ENCODE results near the gene RNF38. TPM values are rescaled to one million over a fixed set of nuclear protein-coding genes. Genes with fewer than 3 reads are reported as not detected.
"Not testable (repeated sequence)": the region's sequence is repeated elsewhere in the genome, so short reads cannot be mapped to it uniquely, and the experiment has no call there.

The RNF38 gene
- total and polyA plus RNA-seq, 7 donors, result 9.2 to 56.3 (median 38.5) TPM

DNA sequence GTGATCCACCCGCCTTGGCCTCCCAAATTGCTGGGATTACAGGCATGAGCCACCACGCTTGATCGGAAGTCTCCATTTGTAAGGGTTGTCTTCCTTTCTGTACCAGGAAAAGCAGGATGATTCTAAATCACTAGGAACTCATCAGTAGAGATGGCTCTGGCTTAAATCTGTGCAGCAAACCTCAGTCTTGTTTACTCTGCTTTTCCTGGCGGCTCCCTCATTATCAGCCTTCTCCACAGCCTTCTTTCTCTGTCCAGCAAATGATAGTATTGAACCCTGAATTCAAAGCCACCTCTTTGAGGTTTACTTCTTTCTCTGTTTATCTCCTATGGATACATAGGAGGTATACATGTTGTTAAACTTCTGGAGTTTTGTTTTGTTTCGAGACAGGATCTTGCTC, 98.8 kb downstream of the RNF38 start:
- intact Hi-C loops (cut with DNase I), result no loop called here
- Histone ChIP-seq H3K4me1 (no peaks in the 10 kb centered on the region), H3K27ac (no peak overlapping the region), H3K9me3 (no peaks in the 10 kb centered on the region), H3K4me3 (no peak overlapping the region), H3K36me3 (no peaks in the 10 kb centered on the region), H3K27me3 (no peaks in the 10 kb centered on the region)
- whole genome bisulfite sequencing, 2 donors, result 76 to 95% methylated on average over 5 of the region's 5 CpGs
- no peak for TF ChIP-seq EP300 (IDR thresholded peaks at IDR 0.05)
- no peak for TF ChIP-seq POLR2A (IDR thresholded peaks at IDR 0.05)
- no peak for TF ChIP-seq POLR2AphosphoS5 (IDR thresholded peaks at IDR 0.05)
- DNase-seq, result no peak

DNA sequence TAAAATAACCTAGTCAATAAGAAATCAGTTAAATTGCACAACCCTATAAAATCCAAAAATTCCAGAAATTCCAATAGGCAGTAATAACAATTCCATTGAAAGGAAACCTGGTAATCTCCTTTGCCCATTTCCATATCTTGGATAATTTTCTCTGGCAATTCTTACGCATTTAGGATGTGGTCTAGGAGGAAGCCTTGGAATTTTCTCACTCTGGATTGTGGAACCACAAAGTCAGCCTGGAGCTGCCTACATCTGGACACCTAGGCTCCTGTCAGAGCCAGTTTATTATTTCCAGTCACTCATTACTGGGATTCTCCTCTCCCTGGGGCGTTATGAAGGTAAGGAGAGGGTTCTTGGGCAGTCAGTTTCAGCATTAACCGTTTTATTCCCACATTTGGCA, 101.5 kb downstream of the RNF38 start:
- no peaks in the 10 kb centered on the region for H3K27me3 ChIP-seq
- no peaks in the 10 kb centered on the region for H3K9me3 ChIP-seq
- H3K4me1 ChIP-seq, result no peaks in the 10 kb centered on the region
- H3K27ac ChIP-seq, result no peak overlapping the region
- no peak overlapping the region for H3K4me3 ChIP-seq
- DNase-seq, result no peak
- H3K36me3 ChIP-seq, result no peaks in the 10 kb centered on the region
- intact Hi-C loops (cut with DNase I), result no loop called here
- no peak for TF ChIP-seq POLR2AphosphoS5 (IDR thresholded peaks at IDR 0.05)
- TF ChIP-seq, protein P1, sequence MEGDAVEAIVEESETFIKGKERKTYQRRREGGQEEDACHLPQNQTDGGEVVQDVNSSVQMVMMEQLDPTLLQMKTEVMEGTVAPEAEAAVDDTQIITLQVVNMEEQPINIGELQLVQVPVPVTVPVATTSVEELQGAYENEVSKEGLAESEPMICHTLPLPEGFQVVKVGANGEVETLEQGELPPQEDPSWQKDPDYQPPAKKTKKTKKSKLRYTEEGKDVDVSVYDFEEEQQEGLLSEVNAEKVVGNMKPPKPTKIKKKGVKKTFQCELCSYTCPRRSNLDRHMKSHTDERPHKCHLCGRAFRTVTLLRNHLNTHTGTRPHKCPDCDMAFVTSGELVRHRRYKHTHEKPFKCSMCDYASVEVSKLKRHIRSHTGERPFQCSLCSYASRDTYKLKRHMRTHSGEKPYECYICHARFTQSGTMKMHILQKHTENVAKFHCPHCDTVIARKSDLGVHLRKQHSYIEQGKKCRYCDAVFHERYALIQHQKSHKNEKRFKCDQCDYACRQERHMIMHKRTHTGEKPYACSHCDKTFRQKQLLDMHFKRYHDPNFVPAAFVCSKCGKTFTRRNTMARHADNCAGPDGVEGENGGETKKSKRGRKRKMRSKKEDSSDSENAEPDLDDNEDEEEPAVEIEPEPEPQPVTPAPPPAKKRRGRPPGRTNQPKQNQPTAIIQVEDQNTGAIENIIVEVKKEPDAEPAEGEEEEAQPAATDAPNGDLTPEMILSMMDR (IDR thresholded peaks at IDR 0.05), result no peak
- no peak for TF ChIP-seq EP300 (IDR thresholded peaks at IDR 0.05)
- 72 to 83% methylated on average over 3 of the region's 3 CpGs for WGBS, 2 donors

- Histone ChIP-seq H3K4me1 (no peaks in the 10 kb centered on the region), H3K27me3 (no peaks in the 10 kb centered on the region), H3K27ac (no peak overlapping the region), H3K9me3 (no peaks in the 10 kb centered on the region), H3K36me3 (no peaks in the 10 kb centered on the region), H3K4me3 (no peak overlapping the region)
- no peak for TF ChIP-seq POLR2AphosphoS5 (IDR thresholded peaks at IDR 0.05)
- TF ChIP-seq POLR2A (IDR thresholded peaks at IDR 0.05), result no peak
- TF ChIP-seq, protein P1 (IDR thresholded peaks at IDR 0.05), result no peak
- TF ChIP-seq EP300 (IDR thresholded peaks at IDR 0.05), result no peak
- 32 to 81% methylated on average over 2 of the region's 2 CpGs for WGBS, 2 donors
- intact Hi-C loops (cut with DNase I), result no loop called here
- no peak for DNase-seq
Observed at GRCh38 chr9:36297798-36298197, 102.3 kb downstream of the RNF38 start.

- H3K4me1 ChIP-seq; H3K27ac ChIP-seq; H3K36me3 ChIP-seq; H3K9me3 ChIP-seq; DNase-seq; H3K4me3 ChIP-seq; H3K27me3 ChIP-seq; intact Hi-C loops (cut with DNase I): not testable (repeated sequence)
- 70 to 92% methylated on average over 3 of the region's 3 CpGs for WGBS, 2 donors
Observed at GRCh38 chr9:36294996-36295395, 105.1 kb downstream of the RNF38 start.

GRCh38 chr9:36293918-36294317, 106.2 kb downstream of the RNF38 start:
- TF ChIP-seq POLR2A (IDR thresholded peaks at IDR 0.05) (no peak), EP300 (IDR thresholded peaks at IDR 0.05) (no peak), POLR2AphosphoS5 (IDR thresholded peaks at IDR 0.05) (no peak)
- TF ChIP-seq, protein P1 (IDR thresholded peaks at IDR 0.05), result no peak
- no peak overlapping the region for H3K27ac ChIP-seq
- no peaks in the 10 kb centered on the region for H3K4me1 ChIP-seq
- no peak for DNase-seq
- WGBS, 2 donors, result 92 to 93% methylated on average over 5 of the region's 5 CpGs
- no peaks in the 10 kb centered on the region for H3K27me3 ChIP-seq
- intact Hi-C loops (cut with DNase I), result no loop called here
- H3K4me3 ChIP-seq, result no peak overlapping the region
- H3K36me3 ChIP-seq, result no peaks in the 10 kb centered on the region
- no peaks in the 10 kb centered on the region for H3K9me3 ChIP-seq

GRCh38 chr9:36293171-36293570, 106.9 kb downstream of the RNF38 start:
- intact Hi-C loops (cut with DNase I), result no loop called here
- no peaks in the 10 kb centered on the region for H3K36me3 ChIP-seq
- DNase-seq, result no peak
- 94 to 96% methylated on average over 7 of the region's 7 CpGs for WGBS, 2 donors
- H3K4me3 ChIP-seq, result no peak overlapping the region
- no peaks in the 10 kb centered on the region for H3K9me3 ChIP-seq
- no peaks in the 10 kb centered on the region for H3K4me1 ChIP-seq
- H3K27me3 ChIP-seq, result no peaks in the 10 kb centered on the region
- TF ChIP-seq POLR2A (IDR thresholded peaks at IDR 0.05) (no peak), EP300 (IDR thresholded peaks at IDR 0.05) (no peak), POLR2AphosphoS5 (IDR thresholded peaks at IDR 0.05) (no peak)
- TF ChIP-seq, protein P1 (IDR thresholded peaks at IDR 0.05), result no peak
- no peak overlapping the region for H3K27ac ChIP-seq
